Measurements from ENCODE around the gene ENTPD1.

DNA sequence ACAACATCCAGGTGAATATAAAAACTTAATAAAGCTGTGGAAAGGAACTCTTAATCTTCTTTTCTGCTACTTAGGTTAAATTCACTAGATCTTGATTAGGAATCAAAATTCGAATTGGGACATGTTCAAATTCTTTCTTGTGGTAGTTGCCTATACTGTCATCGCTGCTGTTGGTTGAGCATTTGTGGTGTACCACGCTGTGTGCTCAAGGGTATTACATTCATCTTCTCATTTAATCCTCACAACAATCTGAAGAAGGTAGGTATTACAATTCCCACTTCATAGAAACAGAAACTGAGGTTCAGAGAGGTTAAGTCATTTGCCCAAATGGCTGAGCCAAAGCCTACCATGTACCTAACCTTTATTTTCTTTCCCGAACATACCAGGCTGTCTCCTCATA lies 111.9 kb downstream of the ENTPD1 start:
- TF ChIP-seq, protein P1, sequence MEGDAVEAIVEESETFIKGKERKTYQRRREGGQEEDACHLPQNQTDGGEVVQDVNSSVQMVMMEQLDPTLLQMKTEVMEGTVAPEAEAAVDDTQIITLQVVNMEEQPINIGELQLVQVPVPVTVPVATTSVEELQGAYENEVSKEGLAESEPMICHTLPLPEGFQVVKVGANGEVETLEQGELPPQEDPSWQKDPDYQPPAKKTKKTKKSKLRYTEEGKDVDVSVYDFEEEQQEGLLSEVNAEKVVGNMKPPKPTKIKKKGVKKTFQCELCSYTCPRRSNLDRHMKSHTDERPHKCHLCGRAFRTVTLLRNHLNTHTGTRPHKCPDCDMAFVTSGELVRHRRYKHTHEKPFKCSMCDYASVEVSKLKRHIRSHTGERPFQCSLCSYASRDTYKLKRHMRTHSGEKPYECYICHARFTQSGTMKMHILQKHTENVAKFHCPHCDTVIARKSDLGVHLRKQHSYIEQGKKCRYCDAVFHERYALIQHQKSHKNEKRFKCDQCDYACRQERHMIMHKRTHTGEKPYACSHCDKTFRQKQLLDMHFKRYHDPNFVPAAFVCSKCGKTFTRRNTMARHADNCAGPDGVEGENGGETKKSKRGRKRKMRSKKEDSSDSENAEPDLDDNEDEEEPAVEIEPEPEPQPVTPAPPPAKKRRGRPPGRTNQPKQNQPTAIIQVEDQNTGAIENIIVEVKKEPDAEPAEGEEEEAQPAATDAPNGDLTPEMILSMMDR (conservative IDR thresholded peaks at IDR 0.05) = no peak
- no peak for TF ChIP-seq EZH2 (IDR thresholded peaks at IDR 0.05; ENCODE audit: low read depth)
